GM23338 (cell line): ENCODE data around the gene SLC25A36. TPM values are rescaled to one million over a fixed set of nuclear protein-coding genes. Genes with fewer than 3 reads are reported as not detected.

ENCODE experiments used
- ATAC-seq: fragments of 200-7000 bp; cut with Tn5 transposase; 3 replicates; pipeline ENCODE4 v1.9.1; 2020
- DNase-seq: peaks from one replicate; pipeline ENCODE4 v3.0.0-alpha.2; 2015; ENCODE audit warnings: low spot score
- H2AFZ ChIP-seq: fragments of 200-600 bp; sonication (generic); 2 replicates; pipeline ENCODE4 v1.8.0; 2016; ENCODE audit warnings: antibody characterized with exemption, mild to moderate bottlenecking, moderate library complexity
- H3F3A ChIP-seq: fragments of 200-600 bp; sonication (generic); replicated peaks from 2 replicates; pipeline ENCODE4 v1.8.0; 2017; ENCODE audit warnings: antibody characterized with exemption, mixed run types, low read depth
- H3K27ac ChIP-seq: fragments of 200-600 bp; sonication (generic); 2 replicates; pipeline ENCODE4 v1.6.1; 2016; ENCODE audit warnings: low read depth
- H3K27me3 ChIP-seq: fragments of 200-600 bp; sonication (generic); 2 replicates; pipeline ENCODE4 v1.8.0; 2016; ENCODE audit warnings: mild to moderate bottlenecking, mixed run types, moderate library complexity; ENCODE audit not compliant: insufficient read depth
- H3K36me3 ChIP-seq: fragments of 200-600 bp; sonication (generic); 2 replicates; pipeline ENCODE4 v1.8.0; 2016; ENCODE audit warnings: mild to moderate bottlenecking; ENCODE audit not compliant: insufficient read depth
- H3K4me1 ChIP-seq: fragments of 200-600 bp; sonication (generic); 2 replicates; pipeline ENCODE4 v1.8.0; 2016; ENCODE audit warnings: mild to moderate bottlenecking, moderate library complexity; ENCODE audit not compliant: insufficient read depth
- H3K4me2 ChIP-seq: fragments of 200-600 bp; sonication (generic); 2 replicates; pipeline ENCODE4 v1.7.1; 2017; ENCODE audit warnings: mixed run types
- H3K4me3 ChIP-seq: fragments of 200-600 bp; sonication (generic); 2 replicates; pipeline ENCODE4 v1.6.1; 2016; ENCODE audit warnings: mixed run types
- H3K79me2 ChIP-seq: fragments of 200-600 bp; sonication (generic); replicated peaks from 2 replicates; pipeline ENCODE4 v1.8.0; 2017; ENCODE audit warnings: mild to moderate bottlenecking; ENCODE audit not compliant: insufficient read depth
- H3K9me2 ChIP-seq: fragments of 200-600 bp; sonication (generic); 2 replicates; pipeline ENCODE4 v1.8.0; 2017; ENCODE audit not compliant: insufficient read depth
- H4K20me1 ChIP-seq: fragments of 200-600 bp; sonication (generic); replicated peaks from 2 replicates; pipeline ENCODE4 v1.8.0; 2017; ENCODE audit warnings: mild to moderate bottlenecking; ENCODE audit not compliant: insufficient read depth
- H3K27ac Mint-ChIP-seq: 2 replicates; pipeline ENCODE4 v1.8.0; 2020; ENCODE audit warnings: inconsistent platforms, mild to moderate bottlenecking, moderate library complexity, mixed read lengths
- H3K27me3 Mint-ChIP-seq: 3 replicates; pipeline ENCODE4 v1.8.0; 2022; ENCODE audit warnings: low read depth, mild to moderate bottlenecking, moderate library complexity, mixed read lengths, inconsistent platforms; ENCODE audit not compliant: insufficient read depth, poor library complexity
- H3K36me3 Mint-ChIP-seq: 3 replicates; pipeline ENCODE4 v1.8.0; 2021; ENCODE audit warnings: low read depth, mild to moderate bottlenecking, inconsistent platforms, moderate library complexity, mixed read lengths
- H3K4me1 Mint-ChIP-seq: 3 replicates; pipeline ENCODE4 v1.8.0; 2020; ENCODE audit warnings: mild to moderate bottlenecking, inconsistent platforms, mixed read lengths
- H3K4me3 Mint-ChIP-seq: 3 replicates; pipeline ENCODE4 v1.8.0; 2021; ENCODE audit warnings: moderate library complexity, mild to moderate bottlenecking, inconsistent platforms, mixed read lengths
- H3K9me3 Mint-ChIP-seq: 3 replicates; pipeline ENCODE4 v1.8.0; 2020; ENCODE audit warnings: moderate library complexity, mild to moderate bottlenecking, inconsistent platforms, mixed read lengths
- CTCF ChIP-seq, 2 experiments: fragments of 200-600 bp in 1 of 2; sonication (generic) in 1 of 2; conservative IDR thresholded peaks; 2 replicates each; pipeline versions ENCODE4 v1.5.1 to v1.6.1; 2016 to 2017; ENCODE audit warnings: antibody characterized with exemption in 2 of 2, low read depth in 2 of 2, mild to moderate bottlenecking in 2 of 2, moderate library complexity in 1 of 2
- EZH2 ChIP-seq: fragments of 200-600 bp; sonication (generic); IDR thresholded peaks from one replicate; pipeline ENCODE4 v1.8.0; 2017; ENCODE audit warnings: antibody characterized with exemption, mild to moderate bottlenecking, low read depth; ENCODE audit not compliant: unreplicated experiment
- NANOG ChIP-seq: IDR thresholded peaks from 2 replicates; pipeline ENCODE4 v1.6.1; 2016; ENCODE audit warnings: antibody characterized with exemption, borderline replicate concordance
- STAT1 ChIP-seq: IDR thresholded peaks from one replicate; pipeline ENCODE4 v1.6.1; 2016; ENCODE audit warnings: antibody characterized with exemption; ENCODE audit not compliant: unreplicated experiment
- ZNF114 ChIP-seq: fragments of 250-450 bp; sonication (Bioruptor Pico); IDR thresholded peaks from 2 replicates; pipeline ENCODE4 v1.5.0; 2020; ENCODE audit warnings: mild to moderate bottlenecking, moderate library complexity
- ZNF462 ChIP-seq: fragments of 250-450 bp; sonication (Bioruptor Pico); IDR thresholded peaks from 2 replicates; pipeline ENCODE4 v1.5.0; 2020; ENCODE audit warnings: mild to moderate bottlenecking, moderate library complexity
- polyA plus RNA-seq: library from polyadenylated mRNA; unstranded; fragments of >200 nt; fragmentation: Nextera tagmentation; extraction: Ambion mirVana; gene quantifications from 2 replicates; pipeline ENCODE4 v1.2.1, GENCODE V29; 2016
- total RNA-seq: library from RNA; depleted of rRNA; stranded (reverse); fragments of >200 nt; shearing (Covaris generic); gene quantifications from 2 replicates; pipeline ENCODE4 v1.2.3, GENCODE V29; 2014

SLC25A36 gene
- total and polyA plus RNA-seq, 2 experiments from 2014 or later: 113 to 123 TPM

GRCh38 chr3:140904521-140904920, 37.1 kb upstream of the SLC25A36 start:
- Histone ChIP-seq H3K36me3 (no peaks in the 10 kb centered on the region), H3K79me2 (no peaks in the 10 kb centered on the region), H3K27me3 (no peaks in the 10 kb centered on the region), H3K27ac (no peak overlapping the region), H3K4me1 (no peaks in the 10 kb centered on the region), H3K4me3 (no peak overlapping the region), H2AFZ (no peak overlapping the region), H3K9me2 (peaks cover 10% of the 10 kb centered on the region; the same call in 1 of the 2 replicates), H3K4me2 (no peak overlapping the region), H4K20me1 (no peaks in the 10 kb centered on the region), H3F3A (no peaks in the 10 kb centered on the region)
- Mint-ChIP-seq H3K27ac (no peak overlapping the region), H3K4me3 (no peak overlapping the region), H3K36me3 (no peaks in the 10 kb centered on the region), H3K4me1 (no peaks in the 10 kb centered on the region), H3K9me3 (no peaks in the 10 kb centered on the region), H3K27me3 (peaks cover 5% of the 10 kb centered on the region)
- DNase-seq: no peak
- TF ChIP-seq EZH2 (no peak), CTCF (conservative IDR thresholded peaks at IDR 0.05; ENCODE audit: low read depth in 2 of 2) (no peak), STAT1 (no peak), NANOG (no peak), ZNF114 (CRISPR knock-in tag) (no peak), ZNF462 (CRISPR knock-in tag) (no peak)
- no peak for ATAC-seq
